ENCODE data around the gene TCEAL6. TPM values are rescaled to one million over a fixed set of nuclear protein-coding genes. Genes with fewer than 3 reads are reported as not detected.
"Not testable (repeated sequence)": the region's sequence is repeated elsewhere in the genome, so short reads cannot be mapped to it uniquely, and the experiment has no call there.

TCEAL6 gene
- 1.4 TPM for total RNA-seq

GRCh38 chrX:102142274-102142673 lies at the start of gene TCEAL6:
Gene TCEAL6 (minus strand): TSS chrX:102142481.
- DNase-seq (ENCODE audit: low spot score) = not testable (repeated sequence)

- no peak for DNase-seq (ENCODE audit: low spot score)
These were observed 43.9 kb upstream of the TCEAL6 start for GRCh38 chrX:102185967-102186720.

GRCh38 chrX:102155806-102156179 lies 13.5 kb upstream of the TCEAL6 start, which contains the start of gene BEX5:
Gene BEX5 (minus strand): TSS chrX:102155977. CDS start chrX:102154265, 1,712 bp downstream.
- peak; percentile 57 for DNase-seq (ENCODE audit: low spot score)

- DNase-seq (ENCODE audit: low spot score) = no peak
These were observed 12.9 kb upstream of the TCEAL6 start for GRCh38 chrX:102154900-102155805.

GRCh38 chrX:102154218-102154860 lies 12.1 kb upstream of the TCEAL6 start:
- no peak for DNase-seq (ENCODE audit: low spot score)

- not testable (repeated sequence) for DNase-seq (ENCODE audit: low spot score)
These were observed 650 bp downstream of the TCEAL6 start for GRCh38 chrX:102141631-102142030.

- DNase-seq (ENCODE audit: low spot score) = not testable (repeated sequence)
These were observed 1.4 kb downstream of the TCEAL6 start for GRCh38 chrX:102140876-102141275.

- no peak for DNase-seq (ENCODE audit: low spot score)
These were observed 4.2 kb downstream of the TCEAL6 start for GRCh38 chrX:102138064-102138463.

- no peak for DNase-seq (ENCODE audit: low spot score)
These were observed 12.8 kb downstream of the TCEAL6 start for GRCh38 chrX:102129473-102129872.

- no peak for DNase-seq (ENCODE audit: low spot score)
These were observed 15.4 kb downstream of the TCEAL6 start for GRCh38 chrX:102126863-102127262.

- not testable (repeated sequence) for DNase-seq (ENCODE audit: low spot score)
These were observed 16.0 kb downstream of the TCEAL6 start for GRCh38 chrX:102126080-102126818.

- DNase-seq (ENCODE audit: low spot score) = peak; percentile 45
These were observed 16.8 kb downstream of the TCEAL6 start, which contains the start of gene TCEAL2 for GRCh38 chrX:102125436-102125835. Gene TCEAL2 (plus strand): TSS chrX:102125679. CDS start chrX:102126831, 1,152 bp downstream.

GRCh38 chrX:102125014-102125413 lies 17.3 kb downstream of the TCEAL6 start:
- DNase-seq (ENCODE audit: low spot score) = not testable (repeated sequence)

GRCh38 chrX:102115748-102116147 lies 26.5 kb downstream of the TCEAL6 start:
- DNase-seq (ENCODE audit: low spot score) = no peak

GRCh38 chrX:102113367-102113766 lies 28.9 kb downstream of the TCEAL6 start:
- DNase-seq (ENCODE audit: low spot score) = no peak

Other genes starting within 250 kb of the TCEAL6 start
- 23.1 TPM for gene ZMAT1, start 210.5 kb downstream of the TCEAL6 start, total RNA-seq
- 11.7 TPM for gene TCEAL2, start 16.8 kb downstream of the TCEAL6 start, total RNA-seq
- gene BEX5, start 13.5 kb upstream of the TCEAL6 start, total RNA-seq = 3.7 TPM
- gene TCP11X1, start 72.8 kb upstream of the TCEAL6 start, total RNA-seq = not detected
- gene NXF2, start 104.7 kb upstream of the TCEAL6 start, total RNA-seq = not detected